Measurements from ENCODE around the gene ATXN2.

Gene ATXN2

GRCh38 chr12:111453071-111453989 is 145.8 kb downstream of the ATXN2 start:
- DNase-seq (ENCODE audit: low spot score), result no peak

- peak; percentile 36 for DNase-seq (ENCODE audit: low spot score)
These were observed 147.4 kb downstream of the ATXN2 start for GRCh38 chr12:111451649-111452129.

GRCh38 chr12:111451232-111451631 is 147.9 kb downstream of the ATXN2 start:
- DNase-seq (ENCODE audit: low spot score), result no peak

GRCh38 chr12:111450676-111451075 is 148.4 kb downstream of the ATXN2 start:
- DNase-seq (ENCODE audit: low spot score), result no peak

- DNase-seq (ENCODE audit: low spot score), result no peak
These were observed 150.0 kb downstream of the ATXN2 start for GRCh38 chr12:111448846-111449790.

GRCh38 chr12:111448266-111448830 is 150.8 kb downstream of the ATXN2 start:
- no peak for DNase-seq (ENCODE audit: low spot score)

- DNase-seq (ENCODE audit: low spot score), result no peak
These were observed 151.4 kb downstream of the ATXN2 start for GRCh38 chr12:111447571-111448265.

- DNase-seq (ENCODE audit: low spot score), result no peak
These were observed 152.2 kb downstream of the ATXN2 start for GRCh38 chr12:111446631-111447570.

- no peak for DNase-seq (ENCODE audit: low spot score)
These were observed 153.2 kb downstream of the ATXN2 start for GRCh38 chr12:111445726-111446581.

GRCh38 chr12:111444925-111445725 is 154.0 kb downstream of the ATXN2 start:
- DNase-seq (ENCODE audit: low spot score), result no peak

- DNase-seq (ENCODE audit: low spot score), result no peak
These were observed 154.7 kb downstream of the ATXN2 start for GRCh38 chr12:111444314-111444924.

GRCh38 chr12:111443586-111443985 is 155.5 kb downstream of the ATXN2 start:
- no peak for DNase-seq (ENCODE audit: low spot score)

GRCh38 chr12:111443086-111443485 is 156.0 kb downstream of the ATXN2 start:
- no peak for DNase-seq (ENCODE audit: low spot score)

- DNase-seq (ENCODE audit: low spot score), result no peak
These were observed 156.6 kb downstream of the ATXN2 start for GRCh38 chr12:111442301-111443045.

- no peak for DNase-seq (ENCODE audit: low spot score)
These were observed 157.8 kb downstream of the ATXN2 start for GRCh38 chr12:111441107-111441928.

GRCh38 chr12:111440631-111441030 is 158.5 kb downstream of the ATXN2 start:
- DNase-seq (ENCODE audit: low spot score), result no peak

- DNase-seq (ENCODE audit: low spot score), result no peak
These were observed 159.0 kb downstream of the ATXN2 start for GRCh38 chr12:111440152-111440551.

Measured in AG08396 (cell line).